ENCODE measurements around the gene LRRC25. TPM values are rescaled to one million over a fixed set of nuclear protein-coding genes. Genes with fewer than 3 reads are reported as not detected.

LRRC25 gene
- total RNA-seq, 6 experiments from 2014 or later, result not detected

- H3K4me3 Mint-ChIP-seq, result no peak overlapping the region
- peaks cover 8% of the 10 kb centered on the region for H3K27me3 Mint-ChIP-seq (ENCODE audit: insufficient read depth)
- peaks cover 5% of the 10 kb centered on the region; the same call in 1 of the 2 replicates for H3K9me3 Mint-ChIP-seq
Measured at GRCh38 chr19:18444513-18444912, 47.1 kb upstream of the LRRC25 start.

DNA sequence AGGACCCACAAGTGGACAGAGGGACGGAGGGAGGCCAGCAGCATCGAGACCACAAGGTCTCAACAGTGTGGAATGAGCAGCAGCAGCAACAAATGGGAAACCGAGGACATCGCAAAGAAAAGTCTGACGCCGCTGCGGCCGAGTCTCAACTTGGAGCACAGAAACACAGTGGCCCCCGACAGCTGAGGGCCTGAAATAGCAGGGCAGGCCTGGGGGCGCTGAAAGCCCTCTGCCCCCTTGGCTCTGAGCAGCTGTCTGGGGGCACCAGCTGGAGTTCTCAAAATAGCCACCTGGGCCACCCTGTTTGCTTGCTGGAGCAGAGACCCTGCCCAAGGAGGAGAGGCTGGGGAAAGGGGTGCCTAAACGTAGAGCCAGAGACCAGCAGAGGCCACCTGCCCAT lies 46.4 kb upstream of the LRRC25 start:
- Mint-ChIP-seq H3K36me3 (ENCODE audit: low read depth) (peaks cover 17% of the 10 kb centered on the region; the same call in 1 of the 2 replicates), H3K27me3 (ENCODE audit: insufficient read depth) (peaks cover 7% of the 10 kb centered on the region), H3K4me1 (ENCODE audit: low read depth) (peaks cover 17% of the 10 kb centered on the region), H3K4me3 (no peak overlapping the region), H3K9me3 (peaks cover 5% of the 10 kb centered on the region; the same call in 1 of the 2 replicates), H3K27ac (no peak overlapping the region)
- no peak for TF ChIP-seq CTCF (IDR thresholded peaks at IDR 0.05)
- no peak for DNase-seq

More at GRCh38 chr19:18444513-18444912, 47.1 kb upstream of the LRRC25 start:
- peaks cover 19% of the 10 kb centered on the region; the same call in 1 of the 2 replicates for H3K36me3 Mint-ChIP-seq (ENCODE audit: low read depth)
- no peak for DNase-seq
- H3K27ac Mint-ChIP-seq, result no peak overlapping the region
- H3K4me1 Mint-ChIP-seq (ENCODE audit: low read depth), result peaks cover 10% of the 10 kb centered on the region
- no peak for TF ChIP-seq CTCF (IDR thresholded peaks at IDR 0.05)

- Mint-ChIP-seq H3K4me3 (no peak overlapping the region), H3K27ac (no peak overlapping the region), H3K4me1 (ENCODE audit: low read depth) (peaks cover 20% of the 10 kb centered on the region), H3K27me3 (ENCODE audit: insufficient read depth) (peaks cover 6% of the 10 kb centered on the region), H3K9me3 (peaks cover 5% of the 10 kb centered on the region; the same call in 1 of the 2 replicates), H3K36me3 (ENCODE audit: low read depth) (peaks cover 13% of the 10 kb centered on the region; the same call in 1 of the 2 replicates)
- no peak for DNase-seq
- TF ChIP-seq CTCF (IDR thresholded peaks at IDR 0.05), result no peak
Measured at GRCh38 chr19:18443406-18443805, 46.0 kb upstream of the LRRC25 start.

- no peak for TF ChIP-seq CTCF (IDR thresholded peaks at IDR 0.05)
- H3K36me3 Mint-ChIP-seq (ENCODE audit: low read depth), result peaks cover 11% of the 10 kb centered on the region; the same call in 1 of the 2 replicates
- no peak overlapping the region for H3K27ac Mint-ChIP-seq
- H3K9me3 Mint-ChIP-seq, result peaks cover 5% of the 10 kb centered on the region; the same call in 1 of the 2 replicates
- H3K4me3 Mint-ChIP-seq, result no peak overlapping the region
- no peak for DNase-seq
- peaks cover 8% of the 10 kb centered on the region for H3K27me3 Mint-ChIP-seq (ENCODE audit: insufficient read depth)
- H3K4me1 Mint-ChIP-seq (ENCODE audit: low read depth), result peaks cover 20% of the 10 kb centered on the region
Measured at GRCh38 chr19:18442941-18443340, 45.5 kb upstream of the LRRC25 start.

DNA sequence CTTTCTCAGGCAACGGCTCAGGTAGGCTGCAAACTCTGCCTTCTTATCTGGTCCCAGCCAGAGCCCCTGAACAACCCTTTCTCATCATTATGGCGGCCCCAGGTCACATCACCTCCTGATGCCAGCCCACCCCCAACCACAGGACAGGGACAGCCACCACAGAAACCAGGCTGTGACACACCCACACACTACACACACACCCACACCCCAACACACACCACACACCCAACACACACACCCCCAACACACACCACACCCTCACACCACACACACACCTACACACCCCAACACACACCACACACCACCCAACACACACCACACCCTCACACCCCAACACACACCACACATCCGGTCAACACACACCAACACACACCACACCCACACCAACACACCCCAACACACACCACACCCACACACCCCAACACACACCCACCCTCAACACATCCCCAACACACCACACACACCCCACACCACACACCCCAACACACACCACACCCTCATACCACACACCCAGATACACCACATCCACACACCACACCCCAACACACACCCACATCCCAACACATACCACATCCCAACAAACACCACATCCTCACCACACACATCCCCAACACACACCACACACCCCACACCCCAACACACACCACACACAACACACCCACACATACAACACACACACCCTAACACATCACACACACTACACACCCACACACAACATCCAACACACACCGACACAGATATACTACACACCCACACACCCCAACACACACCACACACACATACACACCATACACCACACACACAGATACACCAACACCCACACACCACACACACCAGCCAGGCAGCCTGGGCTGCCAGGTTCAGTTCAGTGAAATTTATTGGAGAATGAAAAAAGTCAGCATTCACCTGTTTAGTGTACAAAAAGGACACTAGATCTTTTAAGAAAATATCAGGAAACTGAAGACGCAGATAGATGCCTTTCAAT lies 44.7 kb upstream of the LRRC25 start:
- H3K27me3 Mint-ChIP-seq (ENCODE audit: insufficient read depth), result peaks cover 9% of the 10 kb centered on the region
- H3K4me3 Mint-ChIP-seq, result no peak overlapping the region; the same call in 1 of the 2 replicates
- peak overlapping the region; percentile 62 for H3K27ac Mint-ChIP-seq
- H3K9me3 Mint-ChIP-seq, result peaks cover 5% of the 10 kb centered on the region; the same call in 1 of the 2 replicates
- DNase-seq, result no peak
- peaks cover 11% of the 10 kb centered on the region; the same call in 1 of the 2 replicates for H3K36me3 Mint-ChIP-seq (ENCODE audit: low read depth)
- H3K4me1 Mint-ChIP-seq (ENCODE audit: low read depth), result peaks cover 20% of the 10 kb centered on the region
- no peak for TF ChIP-seq CTCF (IDR thresholded peaks at IDR 0.05)

Data from HFFc6 (cell line).